Liver (tissue), 3 donors: ENCODE data around the gene ANKRD33.

Experiments
- CTCF ChIP-seq: fragments of 150-350 bp; IDR thresholded peaks from 2 replicates; pipeline ENCODE4 v1.5.1; 2017; ENCODE audit warnings: improper control_type of control experiment, low read depth, low read length; ENCODE audit not compliant: missing input control
- GABPA ChIP-seq, 2 donors: IDR thresholded peaks in 1 of 2; conservative IDR thresholded peaks in 1 of 2; 2 replicates each; pipeline ENCODE4 v1.6.1; 2016; ENCODE audit warnings: antibody characterized with exemption in 2 of 2, mild to moderate bottlenecking in 1 of 2, moderate library complexity in 1 of 2
- RAD21 ChIP-seq, 2 donors: IDR thresholded peaks; 2 replicates each; pipeline ENCODE4 v1.6.1; 2016; ENCODE audit warnings: antibody characterized with exemption in 2 of 2, mild to moderate bottlenecking in 2 of 2
- REST ChIP-seq: IDR thresholded peaks from 2 replicates; pipeline ENCODE4 v1.6.1; 2016; ENCODE audit warnings: antibody characterized with exemption, mild to moderate bottlenecking
- RXRA ChIP-seq, 2 donors: IDR thresholded peaks; 2 replicates each; pipeline ENCODE4 v1.6.1; 2017 to 2018; ENCODE audit warnings: antibody characterized with exemption in 2 of 2, mild to moderate bottlenecking in 1 of 2
- TAF1 ChIP-seq: conservative IDR thresholded peaks from 2 replicates; pipeline ENCODE4 v1.6.1; 2016; ENCODE audit warnings: antibody characterized with exemption, mild to moderate bottlenecking
- YY1 ChIP-seq: IDR thresholded peaks from 2 replicates; pipeline ENCODE4 v1.6.1; 2016; ENCODE audit warnings: antibody characterized with exemption, mild to moderate bottlenecking
- donor health status: healthy.
- donor health status: healthy.

- no peak for TF ChIP-seq YY1
- TF ChIP-seq TAF1 = no peak
- TF ChIP-seq CTCF = no peak
- no peak for TF ChIP-seq RXRA (IDR thresholded peaks at IDR 0.05)
- no peak for TF ChIP-seq GABPA (IDR thresholded peaks at IDR 0.05 in 1 of 2, conservative IDR thresholded peaks at IDR 0.05 in 1 of 2)
- no peak for TF ChIP-seq REST
- no peak for TF ChIP-seq RAD21 (IDR thresholded peaks at IDR 0.05)
Measured at GRCh38 chr12:51920046-51920445, 32.1 kb downstream of the ANKRD33 start.
